Measurements from ENCODE around the gene TTBK2.
"Not testable (repeated sequence)": the region's sequence is repeated elsewhere in the genome, so short reads cannot be mapped to it uniquely, and the experiment has no call there.

Gene TTBK2

DNA sequence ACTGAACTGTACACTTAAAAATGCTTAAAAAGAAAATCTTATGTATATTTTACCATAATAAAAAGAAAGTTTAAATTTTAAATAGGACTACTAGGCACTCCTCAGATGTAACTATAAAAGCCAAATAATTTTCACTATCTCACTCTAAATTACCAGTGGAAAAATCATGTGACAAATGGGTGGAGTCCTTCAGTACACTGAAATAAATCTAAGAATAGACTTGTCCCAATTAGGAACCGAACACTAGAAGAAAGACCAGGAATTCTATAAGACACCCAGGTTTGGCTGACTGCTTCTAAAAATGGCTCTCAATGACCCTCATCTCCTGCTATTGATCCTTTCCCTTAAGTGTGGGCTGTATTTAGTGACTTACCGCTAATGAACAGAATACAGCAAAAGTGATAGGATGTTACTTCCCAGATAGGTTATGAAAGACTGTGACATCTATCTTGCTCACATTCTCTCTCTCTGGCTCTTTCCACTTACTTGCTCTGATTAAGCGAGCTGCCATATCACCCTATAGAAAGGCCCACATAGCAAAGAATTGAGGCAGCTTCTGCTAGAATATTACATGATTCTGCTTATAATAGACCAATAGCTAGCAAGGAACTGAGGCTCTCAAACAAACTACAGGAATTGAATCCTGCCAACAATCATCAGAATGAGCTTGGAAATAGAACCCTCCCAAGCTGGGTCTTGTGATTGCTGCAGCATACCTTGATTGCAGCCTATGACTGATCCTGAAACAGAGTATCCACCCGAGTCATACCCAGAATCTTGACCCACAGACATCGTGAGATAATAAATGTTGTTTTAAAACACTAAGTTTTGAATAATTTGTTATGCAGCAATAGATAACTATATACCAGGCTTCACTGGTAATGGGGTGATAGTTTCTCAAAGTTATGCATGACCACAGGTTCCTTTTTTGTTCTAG is 16.9 kb downstream of the TTBK2 start:
- TF ChIP-seq, protein P1, sequence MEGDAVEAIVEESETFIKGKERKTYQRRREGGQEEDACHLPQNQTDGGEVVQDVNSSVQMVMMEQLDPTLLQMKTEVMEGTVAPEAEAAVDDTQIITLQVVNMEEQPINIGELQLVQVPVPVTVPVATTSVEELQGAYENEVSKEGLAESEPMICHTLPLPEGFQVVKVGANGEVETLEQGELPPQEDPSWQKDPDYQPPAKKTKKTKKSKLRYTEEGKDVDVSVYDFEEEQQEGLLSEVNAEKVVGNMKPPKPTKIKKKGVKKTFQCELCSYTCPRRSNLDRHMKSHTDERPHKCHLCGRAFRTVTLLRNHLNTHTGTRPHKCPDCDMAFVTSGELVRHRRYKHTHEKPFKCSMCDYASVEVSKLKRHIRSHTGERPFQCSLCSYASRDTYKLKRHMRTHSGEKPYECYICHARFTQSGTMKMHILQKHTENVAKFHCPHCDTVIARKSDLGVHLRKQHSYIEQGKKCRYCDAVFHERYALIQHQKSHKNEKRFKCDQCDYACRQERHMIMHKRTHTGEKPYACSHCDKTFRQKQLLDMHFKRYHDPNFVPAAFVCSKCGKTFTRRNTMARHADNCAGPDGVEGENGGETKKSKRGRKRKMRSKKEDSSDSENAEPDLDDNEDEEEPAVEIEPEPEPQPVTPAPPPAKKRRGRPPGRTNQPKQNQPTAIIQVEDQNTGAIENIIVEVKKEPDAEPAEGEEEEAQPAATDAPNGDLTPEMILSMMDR (IDR thresholded peaks at IDR 0.05; ENCODE audit: extremely low read depth, missing control alignments), result no peak
- DNase-seq (ENCODE audit: low spot score), result no peak

DNA sequence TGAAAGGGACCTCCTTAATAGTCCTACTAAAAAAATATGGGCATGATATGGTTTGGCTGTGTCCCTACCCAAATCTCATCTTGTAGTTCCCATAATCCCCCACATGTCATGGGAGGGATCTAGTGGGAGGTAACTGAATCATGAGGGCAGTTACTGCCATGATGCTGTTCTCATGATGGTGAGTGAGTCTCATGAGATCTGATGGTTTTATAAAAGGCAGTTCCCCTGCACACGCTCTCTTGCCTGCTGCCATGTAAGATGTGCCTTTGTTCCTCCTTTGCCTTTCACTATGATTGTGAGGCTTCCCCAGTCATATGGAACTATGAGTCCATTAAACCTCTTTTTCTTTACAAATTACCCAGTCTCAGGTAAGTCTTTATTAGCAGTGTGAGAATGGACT is 26.7 kb downstream of the TTBK2 start:
- DNase-seq (ENCODE audit: low spot score), result not testable (repeated sequence)

GRCh38 chr15:42891569-42891968 is 29.0 kb downstream of the TTBK2 start:
- DNase-seq (ENCODE audit: low spot score), result no peak
- TF ChIP-seq, protein P1 (IDR thresholded peaks at IDR 0.05; ENCODE audit: extremely low read depth, missing control alignments), result no peak

DNA sequence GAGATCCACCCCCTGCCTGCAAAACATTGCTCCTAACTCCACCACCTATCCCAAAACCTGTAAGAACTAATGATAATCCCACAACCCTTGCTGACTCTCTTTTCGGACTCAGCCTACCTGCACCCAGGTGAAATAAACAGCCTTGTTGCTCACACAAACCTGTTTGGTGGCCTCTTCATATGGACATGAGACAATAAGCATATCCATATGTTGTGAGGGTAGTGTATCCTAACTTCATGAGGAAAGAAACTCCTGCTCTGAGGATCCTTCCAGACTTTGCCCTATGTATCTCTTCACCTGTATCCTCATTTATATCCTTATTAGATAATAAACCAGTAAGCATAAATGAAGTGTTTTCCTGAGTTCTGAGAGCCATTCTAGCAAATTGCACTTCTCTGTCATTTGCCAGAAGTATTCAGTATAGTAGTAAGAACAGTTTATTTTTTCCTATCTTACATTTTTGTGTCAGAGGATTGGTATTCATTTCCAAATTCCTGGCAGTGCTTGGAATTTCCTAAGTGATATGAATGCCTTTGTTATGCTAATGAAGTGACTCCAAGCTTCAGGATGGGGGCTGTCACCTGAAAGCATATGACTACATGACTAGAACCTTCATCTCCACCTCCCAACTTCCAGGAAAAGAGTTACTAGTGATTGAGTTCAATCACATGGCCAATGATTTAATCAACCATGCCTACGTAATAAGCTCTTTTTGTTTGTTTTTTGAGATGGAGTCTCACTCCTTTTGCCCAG is 30.2 kb downstream of the TTBK2 start:
- DNase-seq (ENCODE audit: low spot score), result no peak
- TF ChIP-seq, protein P1 (IDR thresholded peaks at IDR 0.05; ENCODE audit: extremely low read depth, missing control alignments), result no peak

GRCh38 chr15:42887384-42887783 is 33.2 kb downstream of the TTBK2 start:
- DNase-seq (ENCODE audit: low spot score), result not testable (repeated sequence)

- DNase-seq (ENCODE audit: low spot score), result no peak
- TF ChIP-seq, protein P1 (IDR thresholded peaks at IDR 0.05; ENCODE audit: extremely low read depth, missing control alignments), result no peak
These were observed 40.5 kb downstream of the TTBK2 start for GRCh38 chr15:42880121-42880520.

DNA sequence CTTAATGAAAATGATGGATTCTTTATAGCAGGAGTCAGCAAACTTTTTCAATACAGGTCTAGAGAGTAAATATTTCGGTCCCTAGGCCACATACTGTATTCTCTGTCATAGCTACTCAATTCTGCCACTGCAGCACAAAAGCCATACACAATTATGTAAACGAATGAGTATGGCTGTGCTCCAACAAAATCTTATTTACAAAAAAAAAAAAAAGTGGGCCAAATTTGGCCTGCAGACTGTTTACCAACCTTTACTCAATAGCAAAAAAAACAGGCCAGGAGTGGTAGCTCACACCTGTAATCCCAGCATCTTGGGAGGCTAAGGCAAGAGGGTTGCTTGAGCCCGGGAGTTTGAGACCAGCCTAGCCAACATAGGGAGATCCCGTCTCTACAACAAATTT is 41.1 kb downstream of the TTBK2 start:
- no peak for DNase-seq (ENCODE audit: low spot score)
- TF ChIP-seq, protein P1 (IDR thresholded peaks at IDR 0.05; ENCODE audit: extremely low read depth, missing control alignments), result no peak

DNA sequence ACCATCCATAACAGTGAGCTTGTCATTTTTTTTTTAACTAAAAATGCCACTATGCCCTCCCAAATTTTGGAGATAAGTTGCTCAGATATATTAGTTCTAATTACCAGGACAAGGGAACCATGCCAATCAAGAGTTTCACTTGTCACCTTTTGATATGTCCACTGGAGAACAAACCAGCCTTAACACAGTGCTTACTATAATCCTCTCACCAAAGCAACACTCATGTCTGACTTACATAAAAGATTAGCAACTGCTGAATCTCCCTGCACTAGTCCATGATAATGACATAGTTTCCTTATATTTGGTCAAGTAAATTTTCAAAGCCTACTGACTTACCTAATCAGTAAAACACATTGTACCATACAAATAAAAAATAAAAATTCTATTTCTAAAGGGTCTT is 44.4 kb downstream of the TTBK2 start:
- TF ChIP-seq, protein P1 (IDR thresholded peaks at IDR 0.05; ENCODE audit: extremely low read depth, missing control alignments), result no peak
- DNase-seq (ENCODE audit: low spot score), result no peak
